Heart left ventricle (tissue), 13 donors: ENCODE data around the gene EBLN2.

Experiments used
- CTCF ChIP-seq, 12 donors: fragments of 200-600 bp; sonication (generic) in 4 of 12; IDR thresholded peaks; one replicate each; pipeline versions ENCODE4 v1.5.0 to v1.8.0; 2018 to 2022; ENCODE audit warnings: antibody characterized with exemption in 12 of 12, mild to moderate bottlenecking in 5 of 12
- POLR2A ChIP-seq, 2 donors: fragments of 450-650 bp; IDR thresholded peaks; one replicate each; pipeline ENCODE4 v1.6.1; 2017; ENCODE audit warnings: antibody characterized with exemption in 2 of 2, mild to moderate bottlenecking in 2 of 2, moderate library complexity in 2 of 2
- donor health status: ischemic (EF 13 %, LVEDD 7.1; RV severe dilation, severe dysfunction).
- donor health status: DM: no; HTN: yes; CAD: no.
- donor health status: DM: no; HTN: no; CAD: no.
- donor health status: ischemic (EF 25% LVEDD 6.9; RV normal size, moderate dysfunction).
- donor health status: ischemic (EF 25% LVEDD 5.7; RV mildly dilated, moderate dysfunction).
- donor health status: ischemic (EF 35%, LVEDD 5.7; RV mildly dilated, moderate dysfunction).
- donor health status: nonischemic (EF 11% LVEDD 7.7; RV severe dilation, severe dysfunction).
- donor health status: DM: yes; HTN: yes; CAD: no.
- donor health status: PGD.
- donor health status: ischemic (EF 29% LVEDD 5.4; RV normal size, mild dysfunction).
- donor health status: nonischemic (EF 23%, LVEDD 6.1; RV moderate dilation, normal function).

- TF ChIP-seq CTCF (IDR thresholded peaks at IDR 0.05), result no peak
- TF ChIP-seq POLR2A (IDR thresholded peaks at IDR 0.05), result no peak
These were observed 19.7 kb downstream of the EBLN2 start for GRCh38 chr3:73081140-73081539.
